IMR-90 (cell line): ENCODE results near the gene TTC16. TPM values are rescaled to one million over a fixed set of nuclear protein-coding genes. Genes with fewer than 3 reads are reported as not detected.
A peak's percentile ranks its signal among the peaks of the same experiment; 100 is the strongest.

Experiments used
- ATAC-seq: fragments of 200-7000 bp; cut with Tn5 transposase; 2 replicates; pipeline ENCODE4 v1.9.1; 2020; ENCODE audit warnings: low read depth, mild to moderate bottlenecking, moderate library complexity
- BruUV-seq: library from RNA; stranded (reverse); fragments of 400-500 nt; replicated peaks from 2 replicates; lab custom pipeline; 2021; lab: Mats Ljungman, UMichigan
- CTCF ChIA-PET: fragments of 300-600 bp; formaldehyde crosslinking; extraction: SDS; loops from one replicate; lab custom pipeline; 2021; ENCODE audit warnings: antibody characterized with exemption; lab: Yijun Ruan, JAX
- POLR2A ChIA-PET: fragments of 300-600 bp; sonication (Branson Sonifier 250); formaldehyde crosslinking; loops from one replicate; lab custom pipeline; 2022; ENCODE audit warnings: antibody characterized with exemption; ENCODE audit not compliant: unreplicated experiment; lab: Charles Lee
- DNase-seq: peaks from one replicate; pipeline ENCODE4 v3.0.0; 2013
- H2AFZ ChIP-seq: replicated peaks from 2 replicates; pipeline ENCODE3; 2013; ENCODE audit warnings: low read length, mild to moderate bottlenecking; ENCODE audit not compliant: poor library complexity
- H2AK5ac ChIP-seq: 2 replicates; pipeline ENCODE4 v1.6.1; 2013; ENCODE audit warnings: low read depth, low read length, inconsistent platforms
- H2AK9ac ChIP-seq: replicated peaks from 2 replicates; pipeline ENCODE3; 2013; ENCODE audit warnings: mild to moderate bottlenecking, low read depth, low read length, moderate library complexity; ENCODE audit not compliant: poor library complexity
- H2BK120ac ChIP-seq: 2 replicates; pipeline ENCODE4 v1.6.1; 2013; ENCODE audit warnings: low read depth, low read length, inconsistent platforms
- H2BK15ac ChIP-seq: 3 replicates; pipeline ENCODE4 v1.6.1; 2013; ENCODE audit warnings: low read depth, low read length, inconsistent platforms
- H2BK20ac ChIP-seq: 2 replicates; pipeline ENCODE4 v1.6.1; 2013; ENCODE audit warnings: low read depth, mild to moderate bottlenecking, inconsistent platforms, low read length, moderate library complexity
- H2BK5ac ChIP-seq: 2 replicates; pipeline ENCODE4 v1.6.1; 2013; ENCODE audit warnings: mild to moderate bottlenecking, low read depth, low read length, inconsistent platforms; ENCODE audit not compliant: poor library complexity, severe bottlenecking
- H3K14ac ChIP-seq: replicated peaks from 2 replicates; pipeline ENCODE4 v1.6.1; 2013; ENCODE audit warnings: low read depth, low read length, inconsistent platforms
- H3K18ac ChIP-seq: 2 replicates; pipeline ENCODE4 v1.6.1; 2013; ENCODE audit warnings: low read depth, low read length, control low read depth
- H3K23ac ChIP-seq: 2 replicates; pipeline ENCODE4 v1.6.1; 2013; ENCODE audit warnings: low read depth, low read length, inconsistent platforms
- H3K27ac ChIP-seq: 2 replicates; pipeline ENCODE4 v1.5.1; 2013; ENCODE audit warnings: mild to moderate bottlenecking, control low read depth, low read length; ENCODE audit not compliant: insufficient read depth
- H3K27me3 ChIP-seq: 2 replicates; pipeline ENCODE4 v1.6.1; 2013; ENCODE audit warnings: low read length; ENCODE audit not compliant: control insufficient read depth, insufficient read depth
- H3K36me3 ChIP-seq: 2 replicates; pipeline ENCODE4 v1.6.1; 2013; ENCODE audit warnings: low read length, mixed read lengths; ENCODE audit not compliant: control insufficient read depth, insufficient read depth
- H3K4ac ChIP-seq: 2 replicates; pipeline ENCODE4 v1.6.1; 2013; ENCODE audit warnings: low read depth, low read length, inconsistent platforms
- H3K4me1 ChIP-seq: 2 replicates; pipeline ENCODE4 v1.6.1; 2013; ENCODE audit warnings: low read length, mixed read lengths; ENCODE audit not compliant: control insufficient read depth, insufficient read depth
- H3K4me2 ChIP-seq: 2 replicates; pipeline ENCODE4 v1.6.1; 2013; ENCODE audit warnings: low read depth, mild to moderate bottlenecking, control low read depth, low read length, moderate library complexity
- H3K4me3 ChIP-seq: 2 replicates; pipeline ENCODE4 v1.5.1; 2013; ENCODE audit warnings: low read depth, mild to moderate bottlenecking, control low read depth, low read length, moderate library complexity; ENCODE audit not compliant: insufficient read depth
- H3K56ac ChIP-seq: 2 replicates; pipeline ENCODE4 v1.6.1; 2013; ENCODE audit warnings: low read length, inconsistent platforms; ENCODE audit not compliant: insufficient read depth; ENCODE audit errors: extremely low read depth
- H3K79me1 ChIP-seq, 2 experiments: 2 replicates each; pipeline ENCODE4 v1.6.1; 2013; ENCODE audit warnings: low read length in 2 of 2, inconsistent platforms in 1 of 2, low read depth in 1 of 2
- H3K9ac ChIP-seq: 2 replicates; pipeline ENCODE4 v1.6.1; 2013; ENCODE audit warnings: low read depth, low read length, control low read depth
- H3K9me1 ChIP-seq: 2 replicates; pipeline ENCODE4 v1.6.1; 2013; ENCODE audit warnings: low read length, inconsistent platforms; ENCODE audit not compliant: insufficient read depth
- H3K9me3 ChIP-seq: 2 replicates; pipeline ENCODE4 v1.6.1; 2013; ENCODE audit warnings: low read length; ENCODE audit not compliant: control insufficient read depth, insufficient read depth
- H4K20me1 ChIP-seq: 2 replicates; pipeline ENCODE4 v1.6.1; 2013; ENCODE audit warnings: low read length, inconsistent platforms; ENCODE audit not compliant: insufficient read depth
- H4K5ac ChIP-seq: 2 replicates; pipeline ENCODE4 v1.6.1; 2013; ENCODE audit warnings: mild to moderate bottlenecking, low read depth, low read length, control low read depth
- H4K8ac ChIP-seq, 2 experiments: 2 replicates each; pipeline ENCODE4 v1.6.1; 2013; ENCODE audit warnings: low read depth in 2 of 2, low read length in 2 of 2, control low read depth in 1 of 2, inconsistent platforms in 1 of 2
- H4K91ac ChIP-seq: 2 replicates; pipeline ENCODE4 v1.6.1; 2013; ENCODE audit warnings: low read depth, low read length, inconsistent platforms; ENCODE audit not compliant: insufficient read depth
- CHD1 ChIP-seq: IDR thresholded peaks from 2 replicates; pipeline ENCODE4 v1.6.1; 2012; ENCODE audit warnings: low read depth, low read length, improper control_type of control experiment
- MXI1 ChIP-seq: IDR thresholded peaks from 2 replicates; pipeline ENCODE4 v1.6.1; 2012; ENCODE audit warnings: low read depth, mild to moderate bottlenecking, low read length, moderate library complexity, borderline replicate concordance
- WGBS, 2 experiments: methylation state at CpG; one replicate each; pipeline versions ENCODE4 v1.1.5 to v1.1.7; 2013; ENCODE audit warnings: missing lambda C conversion rate in 2 of 2; ENCODE audit not compliant: insufficient read length in 1 of 2; ENCODE audit errors: extremely low coverage in 2 of 2; 5-methylcytosine and 5-hydroxymethylcytosine counted together
- dilution Hi-C: fragments of 300-500 bp; cut with HindIII; formaldehyde crosslinking; loops from one replicate; pipeline ENCODE4 v1.14.3; 2018; ENCODE audit warnings: low sequenced_read_pairs; ENCODE audit not compliant: unreplicated experiment
- in situ Hi-C: fragments of 300-500 bp; cut with MboI; formaldehyde crosslinking; loops from 3 replicates; pipeline ENCODE4 v1.14.3; 2019; ENCODE audit warnings: low sequenced_read_pairs, inconsistent platforms, mixed read lengths
- intact Hi-C: fragments of 100-400 bp; cut with micrococcal nuclease; formaldehyde crosslinking; loops from 2 replicates; pipeline ENCODE4 v1.10.0; 2022
- polyA plus RNA-seq, 3 experiments: library from polyadenylated mRNA; depleted of rRNA; stranded (reverse); fragments of >200 nt; gene quantifications; 2 replicates each; pipeline ENCODE4 v1.2.3, GENCODE V29; 2012; ENCODE audit warnings: low replicate concordance in 1 of 3
- total RNA-seq: library from RNA; depleted of rRNA; stranded (reverse); fragments of >200 nt; gene quantifications from 2 replicates; pipeline ENCODE4 v1.2.3, GENCODE V29; 2012

The TTC16 gene
- total and polyA plus RNA-seq, 2 of the 4 experiments (the other 2 are of a cell fraction), result 0.02 TPM; not detected in 1

GRCh38 chr9:127734247-127734746 is 18.4 kb downstream of the TTC16 start:
- Histone ChIP-seq H4K5ac (0 out of 2 replicates have a peak overlapping the region, but pooled peaks have one; percentile 19), H3K4ac (peak overlapping the region; percentile 19; the same call in 1 of the 2 replicates), H2AFZ (peak overlapping the region; percentile 95), H3K27ac (peak overlapping the region; percentile 31), H2AK5ac (peak overlapping the region; percentile 88), H4K20me1 (no peaks in the 10 kb centered on the region), H3K4me3 (peak overlapping the region; percentile 60), H3K56ac (no peak overlapping the region), H4K8ac (peak overlapping the region in 1 of 2 experiments; percentile 61; a peak in 2 of 4 replicates), H3K23ac (no peak overlapping the region), H3K36me3 (peaks cover 5% of the 10 kb centered on the region; the same call in 1 of the 2 replicates), H3K9ac (peak overlapping the region; percentile 28; the same call in 1 of the 2 replicates), H3K4me2 (peak overlapping the region; percentile 90), H4K91ac (peak overlapping the region; percentile 46; the same call in 1 of the 2 replicates), H3K9me1 (no peaks in the 10 kb centered on the region), H2AK9ac (peak overlapping the region; percentile 76), H3K18ac (no peak overlapping the region), H3K27me3 (0 out of 2 replicates have a peak, but pooled peaks cover 3% of the 10 kb centered on the region), H3K79me1 (peaks cover 4 to 12% of the 10 kb centered on the region in 2 experiments; a peak in 2 of 4 replicates), H3K14ac (peak overlapping the region; percentile 32; the same call in 1 of the 2 replicates), H3K9me3 (no peaks in the 10 kb centered on the region), H2BK20ac (no peak overlapping the region), H3K4me1 (peaks cover 6% of the 10 kb centered on the region), H2BK5ac (no peak overlapping the region), H2BK120ac (no peak overlapping the region), H2BK15ac (0 out of 3 replicates have a peak overlapping the region, but pooled peaks have one; percentile 66)
- in situ Hi-C loops (no loop called here), dilution Hi-C loops (no loop called here), intact Hi-C loops (loop anchor here (1.0 to 5.0 kb wide), 3 partner anchors 137 to 227 kb away; no protein-coding TSS in a partner anchor)
- 48% methylated on average over 13 of the region's 22 CpGs; no CpG with 5 or more reads in 1 of the 2 experiments for WGBS, 2 experiments
- no TSS peak for BruUV-seq
- TF ChIP-seq CHD1, result no peak
- TF ChIP-seq MXI1, result no peak
- ChIA-PET CTCF (interaction anchor here (0.6 to 2.0 kb wide), 29 partner anchors 10 to 274 kb away, joined by 3 to 13 read pairs (median 4); partner anchors contain the start of genes CDK9, ENG, PTRH1 and ST6GALNAC4), POLR2A (interaction anchor here (0.6 kb wide), 3 partner anchors 145 to 213 kb away, joined by 3 to 12 read pairs (median 3); no protein-coding TSS in a partner anchor)
- DNase-seq (no peak), ATAC-seq (no peak)
